ENCODE data around the gene DCDC1. TPM values are rescaled to one million over a fixed set of nuclear protein-coding genes. Genes with fewer than 3 reads are reported as not detected.

The DCDC1 gene
- total and polyA plus RNA-seq, 9 of the 15 experiments (the other 6 are each of a cell fraction or from before 2014, with no cell fraction given) = 0.05 to 0.18 (median 0.08) TPM; not detected in 3

- H3K27me3 ChIP-seq (ENCODE audit: control insufficient read depth in 2 of 2, insufficient read depth in 2 of 2, low read length in 2 of 2) = no peaks in the 10 kb centered on the region
- in situ Hi-C loops (cut with MboI) (no loop called here), intact Hi-C loops (cut with micrococcal nuclease) (loop anchor here (10.0 kb wide), 1 partner anchor 1479 kb away; no protein-coding TSS in a partner anchor)
- POLR2A ChIA-PET = no interaction called here
- no peak overlapping the region for H3K4me2 ChIP-seq (ENCODE audit: insufficient read depth, low read length)
- TF ChIP-seq ZNF316 (IDR thresholded peaks at IDR 0.05) = no peak
- TF ChIP-seq RAD21 (CRISPR knock-in tag; conservative IDR thresholded peaks at IDR 0.05 in 1 of 2, IDR thresholded peaks at IDR 0.05 in 1 of 2) = peak in 1 of 2 experiments; percentile 34; a peak in 2 of 4 replicates
- TF ChIP-seq CTCF (IDR thresholded peaks at IDR 0.05 in 2 of 3, conservative IDR thresholded peaks at IDR 0.05 in 1 of 3; ENCODE audit: insufficient read depth in 2 of 3, low read depth in 1 of 3, low read length in 3 of 3) = peak; percentile 9 to 42 (median 19); a peak in 4 of 6 replicates
- TF ChIP-seq ZNF592 (IDR thresholded peaks at IDR 0.05) = no peak
- no peak for TF ChIP-seq ZBTB26 (CRISPR knock-in tag; IDR thresholded peaks at IDR 0.05)
- no peaks in the 10 kb centered on the region for H3K79me2 ChIP-seq (ENCODE audit: control insufficient read depth, insufficient read depth, low read length)
- no peaks in the 10 kb centered on the region for H3K9me3 ChIP-seq (replicated peaks; ENCODE audit: control insufficient read depth, insufficient read depth, low read depth, low read length)
- H3K9me1 ChIP-seq (ENCODE audit: control insufficient read depth, insufficient read depth, low read length) = no peaks in the 10 kb centered on the region
- CTCF ChIA-PET (ENCODE audit: low intra/inter-chr PET ratio) = no interaction called here
- no peak overlapping the region for H2AFZ ChIP-seq (ENCODE audit: low read depth, low read length)
- no TSS peak for BruUV-seq (replicated peaks)
- 3% methylated on average over 8 of the region's 8 CpGs for WGBS (ENCODE audit: insufficient coverage, low coverage, missing lambda C conversion rate)
- ATAC-seq (no peak; the same call in 2 of the 3 replicates), FAIRE-seq (no peak), DNase-seq (ENCODE audit: extremely low read depth in 1 of 4, low spot score in 3 of 4) (peak in 2 of 4 experiments; percentile 6 to 14)
- H3K36me3 ChIP-seq (ENCODE audit: control insufficient read depth, insufficient read depth, low read length) = no peaks in the 10 kb centered on the region
- H3K4me3 ChIP-seq = no peak overlapping the region
- H3K27ac ChIP-seq (ENCODE audit: extremely low read depth, low read depth, low read length) = no peak overlapping the region
- no peak overlapping the region for H3K9ac ChIP-seq (ENCODE audit: insufficient read depth in 1 of 2, low read depth in 2 of 2, low read length in 2 of 2)
- no peaks in the 10 kb centered on the region for H3K4me1 ChIP-seq (replicated peaks in 1 of 2; ENCODE audit: control insufficient read depth in 2 of 2, insufficient read depth in 2 of 2, low read length in 2 of 2)
- no peaks in the 10 kb centered on the region for H4K20me1 ChIP-seq (replicated peaks; ENCODE audit: control insufficient read depth, insufficient read depth, low read length)
These were observed 455.3 kb downstream of the DCDC1 start for GRCh38 chr11:30914143-30914762.

Data from K562 (cell line).